ENCODE data around the gene MGLL.

MGLL gene

DNA sequence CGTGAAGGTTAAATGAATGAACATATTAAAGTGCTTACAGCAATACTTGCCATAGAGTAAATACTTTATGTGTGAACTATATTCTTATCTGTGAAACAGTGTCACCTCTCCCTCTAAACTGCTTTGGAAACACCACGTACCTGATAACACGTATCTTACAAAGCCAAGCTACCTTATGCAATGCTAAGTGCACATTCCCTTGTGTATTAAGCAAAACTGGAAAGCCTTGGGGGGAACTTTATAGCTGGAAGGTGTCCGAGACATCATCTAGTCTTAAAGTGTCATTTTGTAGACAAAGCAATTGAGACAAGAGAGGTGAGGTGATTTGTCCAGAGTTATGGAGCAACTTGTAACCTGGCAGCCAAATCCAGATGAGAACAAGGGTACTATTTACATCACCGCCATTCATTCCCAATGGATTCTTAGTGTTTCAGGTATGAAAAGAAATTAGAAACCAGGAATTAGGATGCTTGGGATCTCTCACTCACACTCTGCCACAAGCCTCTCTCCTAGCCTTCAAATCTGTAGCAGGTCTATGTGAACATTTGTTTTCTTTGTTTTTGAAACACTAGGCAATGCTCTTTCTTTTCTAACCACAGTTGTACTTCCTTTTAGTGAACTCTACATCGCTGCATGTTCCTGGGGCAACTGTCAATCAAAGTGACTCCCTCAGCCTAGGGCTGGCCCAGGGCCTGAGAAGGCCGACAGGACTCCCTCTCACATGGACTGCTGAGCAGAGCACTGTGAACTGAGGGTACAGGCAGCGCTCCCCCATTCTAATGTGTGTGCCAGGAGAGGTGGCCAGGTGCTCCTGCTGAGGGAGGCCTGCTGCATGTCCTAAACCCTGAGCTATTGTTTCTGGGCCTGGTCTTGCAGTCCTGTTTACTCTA is 13.9 kb upstream of the MGLL start:
- no peak overlapping the region for H3K27ac ChIP-seq
- TF ChIP-seq ZFX (IDR thresholded peaks at IDR 0.05; ENCODE audit: borderline replicate concordance) = no peak
- TF ChIP-seq, protein P1, sequence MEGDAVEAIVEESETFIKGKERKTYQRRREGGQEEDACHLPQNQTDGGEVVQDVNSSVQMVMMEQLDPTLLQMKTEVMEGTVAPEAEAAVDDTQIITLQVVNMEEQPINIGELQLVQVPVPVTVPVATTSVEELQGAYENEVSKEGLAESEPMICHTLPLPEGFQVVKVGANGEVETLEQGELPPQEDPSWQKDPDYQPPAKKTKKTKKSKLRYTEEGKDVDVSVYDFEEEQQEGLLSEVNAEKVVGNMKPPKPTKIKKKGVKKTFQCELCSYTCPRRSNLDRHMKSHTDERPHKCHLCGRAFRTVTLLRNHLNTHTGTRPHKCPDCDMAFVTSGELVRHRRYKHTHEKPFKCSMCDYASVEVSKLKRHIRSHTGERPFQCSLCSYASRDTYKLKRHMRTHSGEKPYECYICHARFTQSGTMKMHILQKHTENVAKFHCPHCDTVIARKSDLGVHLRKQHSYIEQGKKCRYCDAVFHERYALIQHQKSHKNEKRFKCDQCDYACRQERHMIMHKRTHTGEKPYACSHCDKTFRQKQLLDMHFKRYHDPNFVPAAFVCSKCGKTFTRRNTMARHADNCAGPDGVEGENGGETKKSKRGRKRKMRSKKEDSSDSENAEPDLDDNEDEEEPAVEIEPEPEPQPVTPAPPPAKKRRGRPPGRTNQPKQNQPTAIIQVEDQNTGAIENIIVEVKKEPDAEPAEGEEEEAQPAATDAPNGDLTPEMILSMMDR (IDR thresholded peaks at IDR 0.05) = no peak

DNA sequence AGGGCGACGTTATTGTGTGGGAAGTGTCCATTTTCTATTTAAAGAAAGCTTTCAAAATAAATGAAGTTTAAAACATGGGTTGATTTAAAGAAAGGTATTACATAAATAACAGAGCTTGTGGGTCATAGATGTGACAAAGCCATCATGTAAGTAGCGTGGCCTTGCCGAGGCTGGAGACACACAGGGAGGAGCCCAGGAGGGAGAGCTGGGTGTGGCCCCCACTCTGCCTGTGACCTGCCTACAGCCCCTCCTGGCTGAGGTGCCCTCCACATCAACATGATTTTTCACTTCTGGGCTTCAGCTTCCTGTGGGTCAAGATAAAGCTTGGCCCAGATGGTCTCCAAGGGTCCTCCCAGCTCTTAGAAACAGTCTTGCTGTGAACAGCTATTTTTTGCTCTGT is 12.5 kb upstream of the MGLL start:
- H3K27ac ChIP-seq = no peak overlapping the region
- TF ChIP-seq ZFX (IDR thresholded peaks at IDR 0.05; ENCODE audit: borderline replicate concordance) = no peak
- TF ChIP-seq, protein P1 (IDR thresholded peaks at IDR 0.05) = no peak

DNA sequence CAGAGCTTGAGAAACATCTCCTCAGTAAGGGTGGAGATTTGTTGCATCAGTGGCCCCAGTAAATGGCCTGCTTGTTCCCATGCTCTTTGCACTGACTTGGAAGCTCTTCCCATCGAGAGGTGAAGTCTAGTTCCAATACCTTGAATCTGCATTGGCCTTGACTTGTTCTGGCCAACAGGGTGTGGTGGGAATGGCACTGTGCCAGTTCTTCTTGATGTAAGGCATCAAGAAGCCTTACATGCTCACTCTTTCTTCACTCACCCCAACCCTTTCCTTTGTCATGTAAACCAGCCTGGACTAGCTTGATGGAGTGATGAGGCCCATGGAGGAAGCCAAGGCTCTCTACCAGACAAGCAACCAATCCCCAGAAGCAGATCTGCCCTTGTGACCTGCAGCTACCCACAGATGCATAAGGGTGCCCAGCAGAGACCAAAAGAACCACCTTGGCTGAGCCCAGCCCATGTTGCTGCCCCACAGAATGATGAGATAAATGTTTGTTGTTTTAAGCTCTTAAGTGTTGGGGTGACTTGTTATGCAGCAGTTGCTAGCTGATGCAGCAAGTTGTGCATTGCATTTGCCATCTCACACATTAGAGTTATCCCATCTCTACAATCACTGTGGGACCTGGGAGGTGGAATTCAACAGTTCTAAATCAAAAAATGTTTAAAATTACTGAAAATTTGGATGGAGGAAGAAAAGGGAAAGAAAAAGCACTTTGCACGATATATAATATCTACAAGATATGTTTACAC is 11.1 kb upstream of the MGLL start:
- no peak for TF ChIP-seq ZFX (IDR thresholded peaks at IDR 0.05; ENCODE audit: borderline replicate concordance)
- TF ChIP-seq, protein P1 (IDR thresholded peaks at IDR 0.05) = no peak

DNA sequence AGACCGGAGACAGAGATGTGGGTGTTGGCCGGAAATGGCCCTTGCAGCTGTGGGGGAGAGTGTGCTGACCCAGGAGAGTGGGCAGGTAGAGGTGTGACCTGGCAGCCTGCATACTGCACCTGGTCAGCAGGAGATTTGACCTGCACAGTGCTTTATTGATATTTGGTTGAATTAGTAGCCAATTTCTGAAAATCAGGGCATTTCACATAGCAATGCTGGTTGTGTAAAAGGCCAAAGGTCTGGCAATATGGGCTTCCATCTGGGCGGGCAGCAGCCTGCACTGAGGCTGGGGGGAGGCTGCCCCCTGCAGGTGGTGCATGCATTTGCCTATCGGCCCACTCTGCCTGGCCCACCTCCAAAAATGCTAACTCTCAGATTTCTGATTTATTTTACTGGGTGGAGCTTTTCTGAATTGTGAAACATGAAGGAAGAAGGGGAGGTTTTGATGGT is 9.4 kb upstream of the MGLL start:
- H3K27ac ChIP-seq = no peak overlapping the region
- TF ChIP-seq, protein P1 (IDR thresholded peaks at IDR 0.05) = peak; percentile 85
- TF ChIP-seq ZFX (IDR thresholded peaks at IDR 0.05; ENCODE audit: borderline replicate concordance) = no peak

More for the DNA sequence above, 11.1 kb upstream of the MGLL start:
- H3K27ac ChIP-seq = no peak overlapping the region

DNA sequence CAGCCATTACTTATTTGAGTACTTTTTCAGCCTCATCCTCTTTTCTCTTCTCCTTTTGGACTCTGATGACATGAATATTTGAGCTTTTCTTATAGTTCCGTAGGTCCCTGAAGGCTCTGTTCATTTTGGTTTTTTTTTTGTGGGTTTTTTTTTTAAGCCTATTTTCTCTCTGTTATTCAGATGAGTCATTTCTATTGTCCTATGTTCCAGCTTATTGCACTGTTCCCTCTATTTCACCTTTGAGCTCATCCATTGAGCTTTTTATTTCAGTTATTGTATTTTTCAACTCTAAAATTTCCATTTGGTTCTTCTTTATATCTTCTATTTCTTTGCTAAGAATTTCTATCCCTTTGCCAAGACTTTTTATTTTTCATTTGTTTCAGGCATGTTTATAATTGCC is 7.2 kb upstream of the MGLL start:
- H3K27ac ChIP-seq = no peak overlapping the region
- no peak for TF ChIP-seq ZFX (IDR thresholded peaks at IDR 0.05; ENCODE audit: borderline replicate concordance)
- TF ChIP-seq, protein P1 (IDR thresholded peaks at IDR 0.05) = no peak

DNA sequence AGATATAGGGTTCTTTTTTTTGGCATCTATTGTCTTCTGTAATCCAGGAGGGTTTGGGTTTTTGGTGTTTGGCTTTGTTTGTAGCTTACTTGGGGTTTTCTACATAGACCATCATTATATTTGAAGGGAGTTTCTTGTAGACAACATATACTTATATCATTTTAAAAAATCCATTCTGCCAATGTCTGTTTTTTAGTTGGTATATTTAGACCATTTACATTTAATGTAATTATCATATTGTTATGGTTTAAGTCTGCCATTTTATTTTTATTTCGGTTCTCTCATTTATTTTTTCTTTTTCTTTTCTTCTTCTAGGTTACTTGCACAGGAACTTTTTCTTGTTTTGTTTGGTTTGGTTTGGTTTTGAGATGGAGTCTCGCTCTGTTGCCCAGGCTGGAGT is 5.5 kb upstream of the MGLL start:
- TF ChIP-seq ZFX (IDR thresholded peaks at IDR 0.05; ENCODE audit: borderline replicate concordance) = no peak
- TF ChIP-seq, protein P1 (IDR thresholded peaks at IDR 0.05) = no peak

DNA sequence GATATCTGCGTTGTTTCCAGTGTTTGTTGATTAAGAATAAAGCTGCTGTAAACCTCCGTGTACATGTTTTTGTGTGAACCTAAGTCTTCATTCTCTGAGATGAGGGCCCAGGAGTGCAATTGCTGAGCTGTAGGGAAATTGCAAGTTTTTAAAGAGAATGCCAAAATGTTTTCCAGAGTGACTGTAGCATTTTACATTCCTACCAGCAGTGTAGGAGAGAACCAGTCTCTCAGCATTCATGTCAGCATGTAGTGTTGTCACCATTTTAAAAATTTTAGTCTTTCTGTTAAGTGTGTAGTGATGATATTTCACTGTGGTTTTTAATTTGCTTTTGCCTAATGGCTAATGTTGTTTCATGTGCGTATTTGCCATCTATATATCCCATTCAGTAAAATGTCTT is 3.4 kb upstream of the MGLL start:
- TF ChIP-seq, protein P1 (IDR thresholded peaks at IDR 0.05) = no peak
- no peak for TF ChIP-seq ZFX (IDR thresholded peaks at IDR 0.05; ENCODE audit: borderline replicate concordance)
- no peak overlapping the region for H3K27ac ChIP-seq

More for the DNA sequence above, 5.5 kb upstream of the MGLL start:
- H3K27ac ChIP-seq = no peak overlapping the region

All from 22Rv1 (cell line).